ENCODE data around the gene MARCOL.

GRCh38 chr5:148259288-148259687, 21.0 kb downstream of the MARCOL start:
- TF ChIP-seq SUZ12 (IDR thresholded peaks at IDR 0.05; ENCODE audit: extremely low read depth, insufficient read depth, insufficient read length) (no peak), ZNF274 (IDR thresholded peaks at IDR 0.05; ENCODE audit: low read depth, low read length) (no peak)
